ENCODE measurements around the gene ZCCHC24. TPM values are rescaled to one million over a fixed set of nuclear protein-coding genes. Genes with fewer than 3 reads are reported as not detected.

The ZCCHC24 gene
- total RNA-seq, 1 experiment from 2014 or later, result 3.8 TPM

DNA sequence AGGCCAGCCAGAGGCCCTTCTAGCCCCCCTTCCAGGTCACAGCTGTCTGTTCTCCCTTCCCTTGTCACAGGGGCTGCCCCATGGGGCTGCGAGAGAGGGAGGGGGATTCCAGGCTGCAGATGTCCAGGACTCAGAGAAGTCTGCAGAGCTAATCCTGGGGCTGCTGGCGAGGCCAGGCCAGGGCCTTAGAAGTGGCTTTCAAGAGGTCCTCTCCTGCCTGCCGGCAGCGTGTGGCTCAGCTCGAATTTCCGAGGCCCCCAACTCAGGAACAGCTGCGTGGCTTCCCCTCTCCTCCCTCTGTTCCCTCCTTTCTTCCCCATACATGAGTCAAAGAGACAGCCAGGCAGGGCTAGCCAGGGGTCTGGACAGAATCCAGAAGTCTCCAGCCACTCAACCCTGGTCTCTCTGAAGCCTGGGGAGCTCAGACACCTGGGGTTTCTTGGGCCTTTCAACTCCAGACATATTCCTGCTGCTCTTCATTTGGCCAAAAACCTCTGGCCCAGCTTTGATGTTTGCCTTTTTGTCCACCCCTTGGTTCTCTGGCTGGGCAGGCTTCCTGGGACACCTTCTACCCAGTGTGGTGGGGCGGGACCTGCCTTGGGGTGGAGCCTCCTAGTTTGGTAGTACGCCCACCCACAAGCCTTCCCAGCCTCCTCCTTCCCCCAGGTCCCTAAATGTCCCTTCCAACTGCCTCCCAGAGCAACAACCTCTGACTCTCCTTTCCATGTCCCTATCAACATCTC lies 45.1 kb upstream of the ZCCHC24 start:
- no peak overlapping the region for H4K91ac ChIP-seq (ENCODE audit: insufficient read length, low read depth, low read length)
- no peak overlapping the region for H3K18ac ChIP-seq (ENCODE audit: insufficient read length, low read depth, low read length)
- H3K56ac ChIP-seq (ENCODE audit: insufficient read length, low read depth, low read length), result no peak overlapping the region
- H3K4me1 Mint-ChIP-seq, result peaks cover 7 to 19% of the 10 kb centered on the region in 2 experiments
- H2AFZ ChIP-seq (ENCODE audit: low read length), result no peak overlapping the region
- no peak overlapping the region for H3K27ac Mint-ChIP-seq
- H3K23me2 ChIP-seq (ENCODE audit: insufficient read length, low read depth, low read length, poor library complexity, severe bottlenecking), result no peaks in the 10 kb centered on the region
- H3K9me3 Mint-ChIP-seq, result no peaks in the 10 kb centered on the region; a peak in 1 of 5 replicates
- H3K23ac ChIP-seq (ENCODE audit: insufficient read length, low read depth, low read length), result no peak overlapping the region
- no peak overlapping the region for H3K4ac ChIP-seq (ENCODE audit: low read depth, low read length)
- WGBS (ENCODE audit: extremely low coverage, insufficient read length, low lambda C conversion rate), result no CpG with 5 or more reads among the region's 9 CpGs
- H4K8ac ChIP-seq (replicated peaks; ENCODE audit: insufficient read length, low read depth, low read length), result no peak overlapping the region
- no peak overlapping the region for H2BK5ac ChIP-seq (ENCODE audit: insufficient read length, low read length)
- H3K9me3 ChIP-seq (ENCODE audit: control insufficient read depth, low read depth, low read length), result no peaks in the 10 kb centered on the region
- no peak overlapping the region for H3T11ph ChIP-seq (ENCODE audit: low read length)
- H2BK120ac ChIP-seq (ENCODE audit: low read depth, low read length, poor library complexity, severe bottlenecking), result no peak overlapping the region
- peaks cover 29% of the 10 kb centered on the region for H3K27me3 Mint-ChIP-seq (ENCODE audit: low read depth)
- no peaks in the 10 kb centered on the region for H3K79me1 ChIP-seq (ENCODE audit: insufficient read depth, low read depth, low read length, poor library complexity, severe bottlenecking)
- H4K20me1 ChIP-seq (ENCODE audit: control insufficient read depth, insufficient read depth, insufficient read length), result no peaks in the 10 kb centered on the region
- no peak overlapping the region for H3K4me3 Mint-ChIP-seq
- H3K14ac ChIP-seq (ENCODE audit: insufficient read depth, low read length), result no peak overlapping the region
- no peak overlapping the region for H3K27ac ChIP-seq (ENCODE audit: insufficient read length, low read depth, low read length)
- H4K5ac ChIP-seq (ENCODE audit: insufficient read length, low read depth, low read length), result no peak overlapping the region
- no peak overlapping the region for H2BK20ac ChIP-seq (ENCODE audit: low read depth, low read length, poor library complexity, severe bottlenecking)
- no peak overlapping the region for H2BK15ac ChIP-seq (ENCODE audit: low read depth, low read length)
- H3K36me3 Mint-ChIP-seq (ENCODE audit: insufficient read depth in 1 of 3, low read depth in 3 of 3), result no peaks in the 10 kb centered on the region
- no peak for TF ChIP-seq CTCF (conservative IDR thresholded peaks at IDR 0.05)
- H2AK5ac ChIP-seq (ENCODE audit: insufficient read length, low read length), result no peak overlapping the region
- no peak overlapping the region for H3K9ac ChIP-seq (ENCODE audit: extremely low read depth, insufficient read length, low read length)
- H3K4me2 ChIP-seq (ENCODE audit: insufficient read depth, insufficient read length, low read length), result no peak overlapping the region
- H3K79me2 ChIP-seq (ENCODE audit: insufficient read depth, low read length), result no peaks in the 10 kb centered on the region
- H2BK12ac ChIP-seq (ENCODE audit: insufficient read length, low read depth, low read length), result no peak overlapping the region
- no peaks in the 10 kb centered on the region; the same call in 1 of the 2 replicates for H3K4me1 ChIP-seq (ENCODE audit: insufficient read depth, low read length)
- no peaks in the 10 kb centered on the region for H3K27me3 ChIP-seq (ENCODE audit: insufficient read depth, low read length)
- DNase-seq, result peak; percentile 35
